ENCODE data around the gene KCND3.

The KCND3 gene

DNA sequence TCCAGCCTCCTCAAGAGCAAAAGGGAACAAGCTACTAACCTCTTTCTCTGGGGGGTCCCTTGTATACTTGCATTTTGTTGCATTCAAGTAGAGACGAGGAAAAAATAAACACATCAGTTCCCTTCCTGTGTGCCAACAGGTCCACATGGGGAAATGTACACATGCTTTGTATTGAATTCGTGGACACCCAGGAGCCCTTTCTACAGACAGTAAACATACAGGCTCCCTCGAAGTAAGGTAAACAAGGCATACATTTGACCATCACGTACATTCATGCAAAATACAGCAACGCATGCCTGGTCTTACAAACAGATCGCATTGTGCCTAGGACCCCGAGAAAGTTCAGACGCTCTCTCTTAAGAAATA, 1.1 kb downstream of the KCND3 start:
- no peak for DNase-seq

DNA sequence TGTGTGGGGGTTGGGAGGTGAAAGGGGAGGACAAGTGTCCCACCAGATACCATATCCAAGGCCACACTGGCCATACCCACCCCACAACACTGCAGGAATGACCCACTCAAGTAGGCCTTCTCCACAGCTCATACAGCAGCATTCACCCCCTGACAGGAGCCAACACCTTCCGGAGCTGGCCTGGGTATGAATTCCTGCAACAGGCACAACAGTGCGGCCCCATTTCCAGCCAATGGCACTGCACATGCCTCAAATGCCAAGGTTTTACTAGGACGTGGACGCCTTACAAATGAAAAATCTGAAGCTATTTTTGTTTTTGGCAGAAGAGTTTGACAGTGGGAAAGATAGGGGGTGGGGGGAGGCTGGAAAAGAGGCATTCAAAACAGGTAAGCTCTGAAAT, 2.0 kb downstream of the KCND3 start:
- no peak for DNase-seq

DNA sequence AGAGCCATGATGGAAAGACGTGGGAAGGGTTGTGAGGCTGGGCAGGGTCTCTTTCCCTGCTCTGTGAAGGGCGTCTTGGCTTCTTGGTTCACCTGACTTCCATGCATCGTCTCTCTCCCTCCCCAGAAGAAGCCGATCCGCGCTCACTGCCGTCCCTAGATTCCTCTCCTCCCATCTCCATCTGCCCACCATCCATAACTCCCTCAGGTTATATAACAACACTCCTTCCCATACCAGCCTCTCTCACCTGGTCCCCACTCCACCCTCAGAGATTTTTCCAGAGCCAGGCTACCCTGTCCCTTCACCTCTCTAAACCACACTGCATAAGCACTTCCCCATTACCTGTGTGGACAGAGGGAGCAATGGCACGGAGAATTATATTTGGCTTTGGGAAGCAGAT, 6.0 kb downstream of the KCND3 start:
- no peak for DNase-seq

DNA sequence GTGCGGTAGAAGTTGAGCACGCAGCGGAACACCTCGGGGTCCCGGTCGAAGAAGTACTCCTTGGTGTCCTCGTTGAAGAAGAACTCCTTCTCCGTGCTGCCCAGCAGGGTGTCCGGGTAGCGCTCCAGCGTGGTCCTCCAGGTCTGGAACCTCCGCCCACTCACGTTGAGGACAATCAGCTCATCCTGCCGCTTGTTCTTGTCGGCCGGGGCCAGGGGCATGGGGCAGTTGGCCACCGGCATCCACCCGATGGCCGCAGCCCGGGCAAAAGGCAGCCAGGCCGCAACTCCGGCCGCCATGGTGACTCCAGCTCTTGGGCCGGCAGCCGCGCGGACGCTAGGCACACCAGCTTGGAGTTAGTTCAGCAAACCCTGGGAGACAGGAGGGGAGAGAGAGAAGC, 7.0 kb downstream of the KCND3 start:
- DNase-seq = no peak

DNA sequence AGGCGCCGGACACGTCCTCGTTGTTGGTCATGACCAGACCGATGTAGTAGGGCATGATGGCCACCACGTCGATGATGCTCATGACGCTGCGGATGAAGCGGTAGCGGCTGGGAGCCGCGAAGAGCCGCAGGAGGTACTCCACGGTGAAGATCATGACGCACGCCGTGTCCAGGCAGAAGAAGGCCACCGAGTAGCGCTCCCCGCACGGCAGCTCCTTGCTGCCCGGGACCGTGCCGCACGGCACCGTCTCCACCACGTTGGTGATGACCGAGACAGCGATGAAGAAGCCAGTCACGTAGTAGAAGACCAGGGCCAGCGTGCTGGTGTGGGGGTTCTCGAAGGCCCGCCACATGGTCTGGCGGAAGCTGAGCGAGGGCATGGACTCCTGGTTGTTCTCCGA, 7.6 kb downstream of the KCND3 start:
- DNase-seq = no peak

DNA sequence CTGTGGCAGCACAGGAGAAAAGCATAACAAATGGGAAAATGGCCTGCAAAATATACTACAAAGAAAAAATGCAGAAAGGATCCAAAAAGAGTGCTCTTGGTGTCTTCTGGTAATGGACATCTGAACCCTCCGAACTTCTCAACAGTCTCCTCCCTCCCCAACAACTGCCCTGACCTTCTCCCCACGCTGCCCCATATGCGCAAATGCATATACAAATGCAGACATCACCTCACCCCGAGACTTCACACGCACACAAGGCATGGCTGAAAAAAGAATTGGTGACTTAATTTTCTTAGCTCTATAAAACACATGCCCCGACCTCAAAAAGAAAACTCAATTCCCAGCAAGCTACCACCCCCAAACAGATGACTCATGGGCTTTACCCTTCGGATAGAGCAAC, 8.4 kb downstream of the KCND3 start:
- DNase-seq = no peak

DNA sequence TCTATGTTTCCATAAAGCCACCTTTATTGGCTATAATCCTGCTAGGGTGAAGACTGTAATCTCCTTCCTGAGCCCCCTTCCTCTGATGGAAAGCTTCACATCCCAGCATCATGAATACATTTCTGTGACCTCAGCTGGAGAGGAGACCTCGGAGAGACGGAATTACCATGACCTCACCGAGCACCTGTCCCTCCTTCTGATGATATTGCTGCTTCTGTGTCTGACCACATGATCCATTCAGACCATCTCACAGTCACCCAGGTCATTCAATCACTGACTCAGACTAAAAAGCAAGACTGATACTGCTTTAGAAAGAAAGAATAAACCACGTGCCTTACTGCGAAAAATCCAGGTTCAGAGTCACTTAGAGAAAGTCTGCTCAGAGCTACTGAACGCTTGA, 8.8 kb downstream of the KCND3 start:
- no peak for DNase-seq

DNA sequence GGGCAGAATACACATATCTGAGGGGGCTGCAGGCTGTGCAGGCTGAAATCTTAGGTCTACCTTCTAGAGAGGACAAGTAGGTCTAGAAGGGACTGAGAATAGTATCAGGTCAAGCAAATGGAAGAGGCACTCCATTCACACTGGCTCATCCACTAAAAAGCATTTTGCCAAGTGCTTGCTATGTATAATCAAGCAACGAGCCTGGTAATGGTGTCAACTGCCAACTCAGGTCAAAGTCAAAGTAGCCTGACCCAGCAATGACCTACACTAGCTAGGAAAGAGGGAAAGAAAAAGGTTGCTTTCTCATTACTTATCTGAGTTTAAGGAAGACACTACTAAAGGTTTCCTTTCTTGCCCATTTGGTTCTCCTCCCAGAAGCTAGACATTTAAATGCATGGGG, 10.8 kb downstream of the KCND3 start:
- no peak for DNase-seq

DNA sequence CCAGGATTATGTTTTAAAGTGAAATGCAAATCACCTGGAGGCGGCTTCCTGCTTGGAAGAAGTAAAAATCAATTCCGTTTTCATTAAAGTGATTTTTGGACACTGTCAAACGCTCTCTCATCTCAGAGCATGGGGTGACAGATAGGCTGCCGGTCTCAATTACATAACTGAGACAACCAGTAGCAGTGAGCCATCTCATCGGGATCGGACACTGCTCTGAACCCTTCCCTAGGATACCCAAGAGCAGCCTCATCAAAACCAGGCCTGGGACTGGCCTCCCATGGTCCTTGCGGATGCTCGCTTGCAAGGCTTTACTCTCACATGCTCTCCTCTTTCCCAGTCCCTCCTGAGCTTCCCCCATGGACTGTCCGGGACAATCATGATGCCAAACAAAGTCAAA, 12.1 kb downstream of the KCND3 start:
- DNase-seq = no peak

DNA sequence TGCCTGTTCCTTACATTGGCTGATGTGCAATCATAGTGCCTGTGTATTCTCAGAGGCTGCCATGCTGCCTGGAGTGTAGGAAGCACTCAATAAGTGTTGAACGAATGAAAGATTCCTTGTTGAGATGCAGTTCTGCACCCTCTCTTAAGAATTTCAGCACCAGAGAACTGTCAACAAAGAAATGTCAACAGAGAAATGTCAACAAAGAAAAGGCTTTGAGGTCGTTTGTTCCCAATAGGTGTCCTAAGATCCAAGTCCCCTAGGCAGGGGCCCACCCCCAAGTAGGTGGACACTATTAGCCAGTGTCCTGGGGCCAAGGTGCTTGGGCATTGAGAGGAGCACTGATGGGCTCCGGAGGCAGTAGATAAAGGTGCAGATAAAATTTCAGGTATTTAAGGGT, 12.6 kb downstream of the KCND3 start:
- no peak for DNase-seq

DNA sequence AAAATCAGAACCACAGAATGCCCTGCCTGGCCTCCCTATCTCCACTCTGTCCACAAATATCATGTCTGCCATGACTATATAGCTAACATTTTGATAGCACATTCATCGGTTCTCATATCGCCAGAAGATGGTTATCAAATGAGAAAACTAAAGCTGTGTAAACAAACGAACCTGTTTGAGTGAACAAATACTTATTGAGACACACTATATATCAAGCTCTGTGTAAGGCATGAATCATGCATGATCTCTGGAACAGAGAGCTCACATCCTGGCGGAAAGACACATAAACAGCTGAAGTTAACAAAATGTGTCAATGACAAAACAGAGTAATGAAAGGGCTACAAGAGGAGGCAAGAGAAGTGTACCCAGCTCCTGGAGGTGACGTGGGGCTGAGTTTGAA, 13.1 kb downstream of the KCND3 start:
- DNase-seq = no peak

DNA sequence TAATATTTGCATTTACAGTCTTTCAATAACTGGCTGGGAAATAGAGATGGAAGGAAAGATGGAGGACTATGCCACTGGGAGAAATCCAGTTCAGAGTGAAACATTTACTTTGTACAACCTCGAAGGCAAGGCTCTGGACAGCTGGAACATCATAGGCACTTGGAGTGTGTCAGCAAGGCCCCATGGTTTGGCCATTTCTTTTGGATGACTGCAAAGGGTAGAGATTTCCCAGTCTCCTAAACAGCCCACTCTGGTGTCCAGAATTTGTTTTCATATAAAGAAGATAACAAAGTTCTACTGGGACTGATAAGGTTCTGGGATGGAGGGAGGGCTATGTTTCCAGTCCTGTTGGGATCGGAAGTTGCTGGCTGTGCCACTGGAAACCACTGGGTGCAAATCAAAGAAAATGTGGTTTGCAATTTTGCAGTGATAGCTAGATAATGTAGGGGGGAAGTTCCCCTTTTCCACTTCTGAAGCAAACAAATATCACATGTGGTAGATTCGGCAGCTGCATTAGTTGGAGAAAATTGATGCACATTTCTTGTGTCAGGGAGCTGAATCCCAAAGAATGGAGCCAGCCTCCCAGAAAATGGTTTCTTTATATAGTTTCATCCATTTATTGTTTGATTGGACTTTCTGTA, 16.2 kb downstream of the KCND3 start:
- DNase-seq = no peak

DNA sequence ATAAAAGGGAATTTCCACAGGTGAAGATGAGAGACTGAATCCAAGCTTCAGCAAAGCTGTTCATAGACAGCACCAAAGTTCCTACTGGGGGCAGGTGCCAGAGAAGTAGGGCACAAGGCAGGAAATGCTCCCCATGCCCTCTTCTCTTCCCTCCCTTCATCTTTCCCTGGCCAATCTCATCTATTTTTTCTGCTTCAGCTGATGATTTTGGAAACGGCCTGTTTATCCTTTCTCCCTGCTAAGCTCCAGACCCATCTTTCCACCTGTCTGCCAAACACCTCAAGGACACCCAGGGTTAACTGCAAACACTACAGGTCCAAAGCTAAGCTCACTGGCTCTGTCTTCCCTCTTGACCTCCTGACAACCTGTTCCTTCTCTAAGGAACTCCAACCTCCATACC, 18.1 kb downstream of the KCND3 start:
- no peak for DNase-seq

DNA sequence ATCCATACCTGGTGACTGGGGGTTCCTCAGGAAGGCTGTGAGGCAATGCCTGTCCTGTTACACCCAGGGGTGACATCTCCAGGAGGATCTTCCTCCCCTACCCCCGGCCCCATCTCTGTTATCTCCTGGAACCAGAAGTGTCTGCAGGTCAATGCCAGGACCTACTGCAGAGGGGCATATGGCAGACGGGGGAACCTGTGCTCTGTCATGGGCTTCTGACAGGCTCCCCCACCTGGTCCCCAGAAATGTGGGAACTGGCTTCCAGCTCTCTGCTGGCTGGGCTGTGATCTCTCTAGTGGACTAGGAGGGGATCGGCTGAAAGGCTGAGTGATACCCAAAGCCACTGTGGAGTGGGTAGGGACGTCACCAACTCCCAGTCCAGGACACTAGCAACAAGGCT, 21.0 kb downstream of the KCND3 start:
- DNase-seq = no peak

DNA sequence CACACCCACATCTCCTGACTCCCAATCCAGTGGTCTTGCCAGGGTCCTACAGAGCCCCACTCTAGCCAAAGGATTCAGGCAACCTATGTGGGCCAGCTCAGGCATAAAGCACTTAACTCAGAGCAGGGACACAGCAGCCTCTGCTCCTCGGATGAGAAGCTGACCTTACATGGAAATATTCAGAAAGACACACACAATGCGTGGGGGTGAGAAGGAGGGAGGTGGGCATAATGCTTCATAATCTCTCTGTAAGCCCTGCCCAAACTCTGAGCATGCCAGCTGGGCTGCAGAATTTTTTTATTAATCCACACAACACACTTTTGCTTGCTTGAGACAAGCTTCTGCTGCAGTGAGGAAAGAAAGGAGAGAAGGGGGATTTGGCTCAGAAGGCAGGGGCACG, 21.6 kb downstream of the KCND3 start:
- DNase-seq = no peak

DNA sequence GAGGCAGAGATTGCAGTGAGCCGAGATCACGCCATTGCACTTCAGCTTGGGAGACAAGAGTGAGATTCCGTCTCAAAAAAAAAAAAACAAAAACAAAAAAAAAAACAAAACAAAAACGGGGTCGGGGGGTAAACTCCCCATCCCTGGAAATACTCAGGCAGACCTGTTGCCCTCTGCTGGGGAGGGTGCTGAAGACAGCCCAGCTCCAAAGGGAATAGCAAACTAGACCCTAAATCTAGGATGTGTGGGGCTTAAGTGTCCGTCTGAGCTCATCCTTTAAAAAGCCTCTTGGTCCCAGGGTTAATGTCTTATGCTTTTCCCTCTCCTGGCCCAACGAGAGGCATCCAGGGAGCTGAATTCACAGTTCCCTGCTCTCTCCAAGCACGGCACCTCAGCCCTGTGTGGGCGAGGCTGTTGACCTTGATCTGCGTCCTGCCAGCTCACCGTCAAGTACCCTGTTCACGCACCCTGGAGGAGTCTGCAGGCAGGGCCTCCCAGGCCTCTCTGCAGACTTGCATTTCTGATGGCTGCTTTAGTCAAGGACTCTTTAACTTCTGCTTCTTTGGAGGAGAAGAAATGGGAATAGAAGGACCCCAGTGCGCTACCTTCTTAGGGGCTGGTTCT, 22.3 kb downstream of the KCND3 start:
- DNase-seq = no peak

DNA sequence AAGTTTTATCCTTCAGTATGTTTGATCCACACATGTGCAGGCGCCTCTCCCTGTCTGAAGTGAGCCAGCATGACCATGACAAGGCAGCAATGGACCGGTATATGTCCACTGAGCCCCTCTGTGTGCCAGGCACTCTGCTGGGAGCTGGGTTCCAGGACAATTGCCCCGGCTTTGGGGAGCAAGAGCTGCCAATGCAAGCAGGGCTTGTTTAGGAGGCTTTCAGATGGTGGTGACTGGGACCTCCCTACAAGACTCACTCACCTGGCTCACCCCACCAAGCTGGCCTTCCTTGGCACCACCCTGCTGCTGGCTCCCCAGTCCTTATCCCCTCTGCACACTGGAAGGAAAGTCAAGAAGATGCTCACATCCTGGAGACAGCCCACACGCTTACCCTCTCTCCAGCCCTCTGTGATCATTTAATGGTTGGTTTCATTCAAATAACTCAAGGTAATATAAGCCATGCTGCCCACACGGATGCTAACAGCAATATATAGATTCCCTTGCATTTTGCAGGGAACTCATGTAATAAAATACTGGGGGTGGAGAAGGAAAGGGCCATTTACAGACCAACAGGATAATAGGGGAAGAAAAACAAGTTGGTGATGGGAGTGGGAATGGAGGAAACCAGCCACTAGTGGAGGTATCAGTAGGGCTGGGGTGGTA, 23.6 kb downstream of the KCND3 start:
- DNase-seq = no peak

DNA sequence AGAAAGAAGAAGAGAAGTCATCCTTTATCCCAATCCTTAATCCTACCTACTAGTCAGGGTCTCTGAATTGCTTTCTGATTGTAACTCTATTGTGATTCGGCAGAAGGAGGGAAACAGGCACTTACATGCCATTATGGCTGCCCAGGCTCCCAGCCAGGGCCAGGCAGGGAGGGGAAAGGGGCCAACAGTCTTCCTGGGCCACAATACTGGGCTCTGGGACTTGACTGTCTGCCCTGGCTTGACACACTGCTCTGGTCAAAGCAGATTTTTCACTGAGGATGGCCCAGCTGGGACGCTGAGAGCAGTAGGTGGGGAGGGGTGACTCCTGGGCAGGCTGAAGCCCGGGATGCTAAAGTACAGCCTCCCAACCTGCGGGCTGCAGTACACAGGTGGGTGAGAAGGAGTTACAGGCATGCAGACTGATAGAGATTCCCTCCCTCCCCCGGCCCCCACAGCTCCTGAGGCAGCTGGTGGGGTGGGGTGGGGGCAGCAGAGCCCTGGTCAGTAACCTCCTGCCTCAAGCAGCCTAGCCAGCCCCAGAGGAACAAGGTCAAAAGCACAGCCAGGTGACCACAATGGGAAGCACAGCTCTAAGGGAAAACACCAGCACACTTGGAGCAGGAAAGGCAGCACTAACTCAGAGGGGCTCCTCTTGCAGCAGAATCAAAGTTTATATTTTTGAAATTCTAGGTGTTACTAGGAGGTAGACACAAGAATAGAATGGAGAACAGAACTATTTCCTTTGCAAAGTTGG, 25.3 kb downstream of the KCND3 start:
- no peak for DNase-seq

DNA sequence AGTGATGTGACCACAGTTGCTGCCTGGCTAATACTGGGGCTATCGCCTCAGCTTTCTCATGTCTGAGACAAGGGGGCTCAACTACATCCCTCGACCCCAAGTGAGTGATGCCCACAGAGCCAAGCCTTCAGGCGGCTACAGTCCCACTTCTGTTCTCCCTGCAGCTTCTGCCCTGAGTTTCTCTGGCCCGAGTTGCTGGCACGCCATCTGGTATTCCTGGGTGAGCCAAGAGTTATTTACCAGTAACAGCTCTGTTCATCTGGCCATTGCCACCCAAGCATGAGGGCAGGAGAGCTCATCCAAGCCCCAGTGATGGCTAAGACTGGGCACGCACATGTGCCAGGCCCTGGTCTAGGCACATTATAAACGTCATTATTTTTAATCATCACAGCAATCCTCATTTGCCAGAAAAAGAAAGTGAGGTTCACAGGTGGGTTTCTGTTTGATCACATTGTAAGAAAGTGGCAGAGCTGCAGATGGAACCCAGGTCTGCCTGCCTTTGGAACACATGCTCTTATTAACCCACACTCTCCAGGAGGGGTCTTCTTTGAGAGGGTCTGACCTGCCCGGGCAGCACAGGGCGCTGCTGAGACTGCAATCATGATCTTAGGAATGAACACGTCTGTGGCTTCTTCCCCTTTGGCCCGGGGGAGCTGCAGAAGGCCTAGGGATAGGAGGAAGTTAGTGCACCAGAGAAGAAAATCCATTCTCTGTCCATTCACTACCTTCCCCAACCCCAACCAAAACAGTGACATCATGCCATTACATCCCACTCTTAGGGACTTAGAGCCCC, 27.5 kb downstream of the KCND3 start:
- no peak for DNase-seq

DNA sequence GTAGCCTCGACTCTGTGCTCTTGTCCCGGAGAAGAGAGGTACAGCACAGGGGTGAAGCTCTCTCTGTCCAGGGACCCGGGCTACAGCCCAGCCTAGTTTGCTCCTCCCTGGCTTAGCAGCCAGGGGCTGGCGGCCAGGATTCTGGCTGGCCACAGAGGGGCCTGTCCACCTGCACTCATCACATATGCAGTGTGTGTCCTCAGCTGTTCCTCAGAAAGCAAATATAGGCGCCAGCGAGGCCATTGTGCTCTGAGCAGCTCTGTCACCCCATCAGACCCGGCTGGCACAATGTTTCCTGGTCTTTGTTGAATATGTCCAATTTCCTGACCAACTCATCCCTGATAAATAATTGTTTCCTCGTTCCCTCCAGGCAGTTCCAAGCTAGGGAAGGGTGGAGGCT, 28.5 kb downstream of the KCND3 start:
- DNase-seq = no peak

DNA sequence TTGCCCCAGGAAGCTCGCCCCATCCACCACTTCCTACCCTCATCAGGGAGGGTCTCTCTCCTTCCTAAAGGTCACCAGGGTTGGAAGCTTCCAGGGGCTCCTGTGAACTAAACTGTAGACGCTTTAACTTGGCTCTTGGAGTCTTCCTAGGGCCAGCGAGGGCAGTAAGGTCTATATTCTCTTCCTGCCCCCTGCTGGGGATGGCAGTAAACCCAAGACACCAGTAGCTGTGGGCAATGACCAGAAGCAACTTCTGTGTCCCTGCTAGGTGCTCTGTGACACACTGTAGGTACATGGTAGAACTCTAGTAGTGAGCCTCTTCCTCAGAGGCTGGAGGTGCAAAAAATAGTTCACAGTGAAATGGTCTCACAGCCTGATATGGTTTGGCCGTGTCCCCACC, 30.0 kb downstream of the KCND3 start:
- DNase-seq = no peak

DNA sequence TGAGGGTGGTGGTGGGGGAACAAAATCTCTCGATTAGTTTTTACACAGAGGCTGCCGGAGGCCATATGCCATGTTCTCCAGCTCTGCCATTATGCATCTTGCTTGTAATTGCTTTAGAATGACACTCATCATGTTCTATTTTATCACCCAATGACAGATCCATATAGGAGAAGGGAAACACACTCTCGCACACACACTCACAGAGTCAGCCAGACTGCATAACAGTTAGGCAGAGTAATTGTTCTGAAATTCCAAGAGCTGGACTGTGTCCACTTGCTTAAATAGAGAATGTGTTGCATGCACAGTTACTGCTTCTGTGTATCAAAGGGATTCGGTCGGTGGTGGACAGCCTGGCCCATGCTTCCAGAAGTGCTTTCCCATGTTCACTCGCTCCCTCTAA, 30.6 kb downstream of the KCND3 start:
- DNase-seq = no peak

DNA sequence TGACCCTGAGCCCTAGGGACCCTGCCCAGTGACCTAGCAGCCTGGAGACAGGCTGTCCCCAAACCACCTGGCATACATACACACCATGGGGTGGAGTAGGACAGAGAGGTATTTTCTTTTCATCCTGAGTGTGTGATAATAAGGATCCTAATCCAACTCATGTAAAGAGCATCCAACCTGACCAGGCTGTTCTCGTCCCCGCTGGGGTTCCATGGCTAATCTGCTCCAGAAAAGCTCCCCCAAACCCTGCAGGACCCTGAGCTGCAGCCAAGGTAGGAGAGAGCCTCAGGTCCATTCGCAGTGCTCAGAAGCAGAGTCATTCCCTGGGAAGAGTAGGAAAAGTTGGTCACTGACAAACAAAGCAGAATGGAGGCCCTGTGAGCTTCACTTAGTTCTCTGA, 31.4 kb downstream of the KCND3 start:
- DNase-seq = no peak

Data from activated CD4-positive, CD25-positive, alpha-beta regulatory T cell (primary cell).